GM19099 (cell line): Measurements from ENCODE around the gene MYRIP.

ENCODE experiments used
- POLR2A ChIP-seq: IDR thresholded peaks from 3 replicates; pipeline ENCODE4 v1.6.1; 2011; ENCODE audit warnings: low read depth; ENCODE audit not compliant: insufficient read length; ENCODE audit errors: extremely low read depth

The MYRIP gene

DNA sequence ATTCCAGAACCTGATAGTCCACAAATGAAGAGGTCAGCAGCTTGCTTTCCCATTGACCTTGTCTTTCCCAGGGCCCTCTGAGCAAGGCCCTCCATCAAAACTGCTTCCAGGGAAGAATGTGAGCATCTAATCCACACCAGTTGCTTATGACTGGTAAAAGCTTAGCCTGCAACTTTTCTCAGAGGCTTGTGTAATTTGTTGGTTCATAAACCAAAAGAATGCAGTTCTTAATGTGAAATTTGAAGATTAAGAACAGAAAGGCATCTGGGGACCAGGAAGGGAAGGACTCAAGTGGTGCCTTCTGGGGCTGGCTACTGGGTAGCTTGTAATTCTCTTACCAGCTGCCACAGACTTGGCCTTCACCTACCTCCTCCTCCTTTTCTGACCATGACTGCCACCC lies 439.2 kb downstream of the MYRIP start:
- no peak for TF ChIP-seq POLR2A

DNA sequence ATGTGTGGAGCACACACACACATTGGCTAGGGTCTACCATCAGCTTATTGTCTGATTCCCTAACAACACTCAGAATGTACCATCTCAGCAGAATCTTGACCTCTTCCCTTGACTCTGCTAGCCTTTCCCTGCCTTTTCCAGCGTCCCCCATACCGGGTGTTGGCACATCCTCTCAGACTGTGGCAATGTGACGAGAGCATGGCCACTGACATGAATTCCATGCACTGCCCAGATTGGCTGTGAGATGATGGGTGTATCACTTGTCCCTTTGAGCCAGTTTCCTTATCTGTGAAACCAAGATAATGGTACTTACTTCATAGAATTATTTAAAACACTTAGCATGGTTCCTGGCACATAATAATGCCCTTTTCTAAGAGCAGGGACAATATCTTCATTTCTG lies 439.8 kb downstream of the MYRIP start:
- no peak for TF ChIP-seq POLR2A

GRCh38 chr3:40254491-40254890 lies 445.1 kb downstream of the MYRIP start:
- TF ChIP-seq POLR2A = no peak

- TF ChIP-seq POLR2A = no peak
Measured at GRCh38 chr3:40254891-40255290, 445.5 kb downstream of the MYRIP start.

GRCh38 chr3:40255532-40255931 lies 446.1 kb downstream of the MYRIP start:
- no peak for TF ChIP-seq POLR2A

DNA sequence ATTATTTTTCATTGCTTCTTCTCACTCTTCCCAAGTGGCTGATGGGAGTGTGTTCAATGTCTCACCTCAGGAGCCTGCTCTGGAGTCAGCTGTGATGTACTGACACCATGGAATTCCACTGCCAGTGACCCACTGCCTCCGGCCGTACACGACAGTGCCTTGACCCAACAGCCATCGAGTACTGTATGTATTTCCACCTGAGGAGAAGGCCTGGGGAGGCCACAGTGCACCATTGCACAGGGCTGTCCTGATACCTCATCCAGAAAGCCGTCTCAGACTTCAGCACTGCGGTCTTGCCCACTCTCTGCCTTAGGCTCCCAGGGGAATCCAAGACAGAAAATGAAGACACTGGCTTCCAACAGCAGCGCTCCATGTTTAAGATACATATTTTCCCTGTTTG lies 448.7 kb downstream of the MYRIP start:
- TF ChIP-seq POLR2A = no peak

- TF ChIP-seq POLR2A = no peak
Measured at GRCh38 chr3:40258555-40258954, 449.1 kb downstream of the MYRIP start.

- TF ChIP-seq POLR2A = no peak
Measured at GRCh38 chr3:40262331-40262730, 452.9 kb downstream of the MYRIP start.

DNA sequence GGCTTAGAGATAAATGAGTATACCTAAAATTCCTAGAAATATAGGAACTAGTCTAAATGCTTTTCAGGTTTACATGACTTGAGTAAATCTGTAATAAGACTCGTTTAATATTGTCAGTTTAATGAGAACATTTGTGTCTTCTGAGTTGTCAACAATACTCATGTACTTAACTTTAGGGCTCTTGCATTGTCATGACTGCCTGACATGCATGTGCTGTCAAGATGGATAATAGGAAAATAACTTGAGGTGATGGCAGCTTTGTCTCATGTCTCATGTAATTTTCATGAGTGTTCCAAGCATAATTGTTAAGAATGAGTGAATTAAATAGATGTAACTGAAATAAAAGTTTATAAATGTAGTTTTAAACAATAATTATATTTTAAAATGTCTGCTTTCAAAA lies 455.0 kb downstream of the MYRIP start:
- no peak for TF ChIP-seq POLR2A

DNA sequence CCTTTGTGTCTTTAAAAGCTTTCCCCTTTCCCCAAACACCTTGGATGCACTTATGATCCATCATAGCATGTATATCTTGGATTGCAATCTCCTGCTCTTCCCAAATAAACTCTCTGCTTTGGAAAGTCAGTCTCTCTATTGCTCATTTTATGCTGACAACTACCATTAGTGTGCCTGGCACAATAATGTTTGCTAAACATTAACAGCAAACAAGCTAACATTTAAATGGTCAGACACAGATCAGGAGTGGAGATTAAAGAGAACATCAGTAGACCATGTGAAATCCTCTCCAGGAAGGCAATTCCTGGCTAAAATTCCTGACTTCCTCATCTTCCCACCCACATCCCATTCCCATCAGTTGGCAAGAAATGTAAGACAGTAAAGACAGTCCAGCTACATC lies 455.8 kb downstream of the MYRIP start:
- no peak for TF ChIP-seq POLR2A

GRCh38 chr3:40267937-40268724 lies 458.7 kb downstream of the MYRIP start:
- no peak for TF ChIP-seq POLR2A

DNA sequence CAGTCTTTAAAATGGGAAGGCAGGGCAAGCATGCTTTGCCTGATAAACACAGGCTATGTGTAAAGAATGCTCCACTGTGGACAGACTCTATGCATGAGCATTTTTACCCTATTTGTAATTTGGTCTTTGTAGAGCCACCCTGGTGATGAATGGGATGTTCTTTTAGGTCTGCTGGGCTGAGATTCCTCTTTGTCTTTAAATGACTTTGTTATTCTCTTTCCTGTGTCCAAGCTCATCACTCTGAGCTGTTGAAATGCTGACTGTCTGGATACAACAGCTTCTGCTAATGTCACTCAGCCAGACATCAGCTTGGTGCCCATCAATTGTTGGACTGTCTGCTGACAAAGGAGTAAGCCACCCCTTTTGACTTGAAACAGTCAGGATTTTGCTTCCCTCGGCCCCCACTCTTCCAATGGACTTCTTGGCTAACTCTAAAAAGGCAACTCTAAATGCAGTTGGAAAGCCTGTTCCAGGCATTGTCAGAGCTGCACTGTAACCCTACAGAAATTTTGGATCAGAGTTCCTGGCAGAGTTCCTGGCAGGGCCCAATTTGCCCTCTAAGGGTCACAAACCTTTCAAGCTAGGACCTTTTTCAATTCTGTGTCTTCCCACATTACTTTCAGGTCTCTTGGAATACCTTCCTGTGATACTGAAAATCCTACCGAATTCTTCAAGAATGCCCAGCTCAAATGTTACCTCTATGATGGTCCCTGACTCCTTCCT lies 459.6 kb downstream of the MYRIP start:
- TF ChIP-seq POLR2A = no peak

DNA sequence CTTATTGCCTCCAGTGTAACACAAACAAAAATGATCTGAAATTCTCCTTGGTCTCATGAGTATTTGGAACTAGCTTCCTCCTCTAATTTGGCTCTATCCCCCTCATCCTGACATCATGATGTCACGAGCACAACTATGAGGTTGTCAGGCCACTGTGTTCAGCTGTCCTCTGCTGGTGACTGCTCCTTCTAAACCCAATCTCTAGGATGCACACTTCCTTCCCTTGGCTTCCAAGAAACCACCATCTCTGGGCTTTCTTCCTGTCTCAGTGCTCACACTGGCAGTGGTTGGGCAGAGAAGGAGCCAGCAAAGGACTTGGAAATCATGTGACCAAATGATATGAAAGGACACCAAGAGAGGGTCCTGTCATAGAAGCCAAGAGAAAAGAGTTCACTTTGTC lies 469.4 kb downstream of the MYRIP start:
- no peak for TF ChIP-seq POLR2A

DNA sequence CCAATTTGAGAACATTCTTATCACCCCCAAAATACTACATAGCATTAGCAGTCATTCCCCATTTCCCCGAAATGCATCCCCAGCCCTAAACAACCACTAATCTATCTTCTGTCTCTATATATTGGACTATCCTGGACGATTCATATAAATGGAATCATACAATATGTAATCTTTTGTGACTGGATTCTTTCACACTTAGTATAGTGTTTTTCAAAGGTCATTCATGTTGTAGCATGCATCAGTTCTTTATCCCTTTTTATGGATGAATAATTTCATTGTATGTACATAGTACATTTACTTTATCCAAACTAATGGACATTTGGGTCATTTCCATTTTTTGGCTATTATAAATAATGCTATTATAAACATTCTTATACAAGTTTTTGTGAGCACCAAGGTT lies 472.6 kb downstream of the MYRIP start:
- no peak for TF ChIP-seq POLR2A

DNA sequence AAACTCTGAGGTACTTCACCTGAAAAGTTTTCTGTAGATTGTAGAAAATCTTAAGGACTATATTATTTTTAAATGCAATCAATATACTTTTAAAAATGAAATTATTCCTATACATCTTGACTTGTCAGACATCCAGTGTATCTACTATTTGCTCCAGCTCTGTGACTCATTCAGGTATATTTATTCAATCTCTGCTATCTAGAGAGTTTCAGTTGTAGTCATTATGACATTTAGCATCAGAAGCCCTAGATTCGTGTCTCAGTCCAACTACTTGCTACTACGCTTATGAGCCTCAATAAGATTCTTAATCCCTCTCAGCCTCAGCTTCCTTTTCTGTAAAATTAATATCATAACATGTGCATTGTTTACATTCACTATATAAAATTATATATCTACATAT lies 477.8 kb downstream of the MYRIP start:
- no peak for TF ChIP-seq POLR2A

GRCh38 chr3:40290396-40290795 lies 481.0 kb downstream of the MYRIP start:
- TF ChIP-seq POLR2A = no peak
